ENCODE measurements around the gene SPSB1.

The SPSB1 gene

GRCh38 chr1:9302745-9303524 is 10.2 kb downstream of the SPSB1 start:
- no peak for DNase-seq

GRCh38 chr1:9303916-9304315 is 11.2 kb downstream of the SPSB1 start:
- no peak for DNase-seq

DNA sequence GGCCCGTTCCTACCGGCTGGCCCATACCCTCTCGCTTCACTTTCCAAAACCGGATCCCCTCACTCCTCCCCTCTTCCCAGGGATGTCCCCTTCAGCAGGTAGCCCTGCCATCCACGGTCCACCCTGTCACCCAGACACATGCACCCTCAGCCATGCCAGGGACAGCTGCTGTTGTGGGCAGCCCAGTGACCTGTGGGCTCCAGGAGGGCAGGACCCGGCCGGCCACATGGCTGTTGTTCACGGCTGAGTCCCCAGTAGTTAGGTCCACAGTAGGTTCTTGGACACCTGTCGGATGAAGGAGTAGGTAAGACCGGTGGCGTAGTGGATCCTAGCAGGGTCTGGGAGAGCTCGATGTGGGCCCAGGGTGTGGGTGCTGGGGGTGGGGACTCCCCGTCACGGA is 12.5 kb downstream of the SPSB1 start:
- DNase-seq, result no peak

GRCh38 chr1:9306006-9306405 is 13.3 kb downstream of the SPSB1 start:
- DNase-seq, result no peak

- DNase-seq, result no peak
Measured at GRCh38 chr1:9307303-9307702, 14.6 kb downstream of the SPSB1 start.

GRCh38 chr1:9308236-9308785 is 15.6 kb downstream of the SPSB1 start:
- no peak for DNase-seq

DNA sequence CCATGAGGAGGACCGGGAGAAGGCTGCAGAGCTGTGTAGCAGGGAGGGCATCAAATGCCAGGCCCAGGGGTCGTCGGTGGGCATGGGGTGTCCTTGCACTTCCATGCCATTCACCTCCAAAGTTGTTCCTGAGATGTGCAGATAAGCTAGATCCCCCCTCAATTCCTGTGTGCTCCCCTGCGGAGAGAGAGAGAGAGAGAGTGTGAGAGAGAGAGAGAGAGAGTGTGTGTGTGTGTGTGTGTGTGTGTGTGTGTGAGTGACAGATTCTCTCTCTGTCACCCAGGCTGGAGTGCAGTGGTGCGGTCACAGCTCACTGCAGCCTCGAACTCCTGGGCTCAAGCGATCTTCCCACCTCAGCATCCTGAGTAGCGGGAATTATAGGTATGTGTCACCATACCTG is 16.4 kb downstream of the SPSB1 start:
- no peak for DNase-seq

DNA sequence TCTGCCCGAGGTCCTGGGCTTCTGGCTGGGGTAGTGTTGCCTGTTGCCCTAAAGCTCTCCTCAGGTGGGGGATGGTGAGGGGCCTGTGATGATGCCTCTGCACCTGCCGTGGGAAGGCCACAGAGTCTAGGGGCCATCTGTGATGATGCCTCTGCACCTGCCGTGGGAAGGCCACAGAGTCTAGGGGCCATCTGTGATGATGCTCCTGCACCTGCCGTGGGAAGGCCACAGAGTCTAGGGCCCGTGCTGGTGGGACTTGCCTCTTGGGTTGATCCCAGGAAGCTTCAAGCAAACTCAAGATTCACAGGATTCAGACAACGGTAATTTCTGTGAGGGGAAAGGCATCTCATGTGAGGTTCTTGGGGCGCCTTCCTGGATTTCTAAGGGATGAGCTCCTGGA is 17.3 kb downstream of the SPSB1 start:
- no peak for DNase-seq

DNA sequence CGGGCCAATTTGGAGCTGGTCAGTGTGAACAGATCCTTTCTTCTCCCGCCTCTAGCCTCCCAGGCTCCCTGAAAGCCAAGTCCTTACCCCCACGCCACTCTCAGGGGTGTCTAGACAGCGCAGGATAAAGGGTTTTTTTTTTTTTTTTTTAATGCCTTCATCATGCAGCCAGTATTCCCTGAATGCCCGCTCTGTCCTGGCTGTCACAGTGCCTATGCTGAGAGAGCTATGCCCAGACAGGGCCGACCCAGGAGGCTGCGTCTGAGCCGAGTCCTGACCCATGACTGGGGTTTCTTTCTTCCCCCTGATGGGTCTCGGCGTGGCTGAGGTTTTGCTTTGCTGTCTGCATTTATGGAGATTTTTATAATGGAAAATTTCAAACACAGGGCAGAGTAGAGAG is 18.3 kb downstream of the SPSB1 start:
- no peak for DNase-seq

- DNase-seq, result no peak
Measured at GRCh38 chr1:9311479-9311878, 18.8 kb downstream of the SPSB1 start.

DNA sequence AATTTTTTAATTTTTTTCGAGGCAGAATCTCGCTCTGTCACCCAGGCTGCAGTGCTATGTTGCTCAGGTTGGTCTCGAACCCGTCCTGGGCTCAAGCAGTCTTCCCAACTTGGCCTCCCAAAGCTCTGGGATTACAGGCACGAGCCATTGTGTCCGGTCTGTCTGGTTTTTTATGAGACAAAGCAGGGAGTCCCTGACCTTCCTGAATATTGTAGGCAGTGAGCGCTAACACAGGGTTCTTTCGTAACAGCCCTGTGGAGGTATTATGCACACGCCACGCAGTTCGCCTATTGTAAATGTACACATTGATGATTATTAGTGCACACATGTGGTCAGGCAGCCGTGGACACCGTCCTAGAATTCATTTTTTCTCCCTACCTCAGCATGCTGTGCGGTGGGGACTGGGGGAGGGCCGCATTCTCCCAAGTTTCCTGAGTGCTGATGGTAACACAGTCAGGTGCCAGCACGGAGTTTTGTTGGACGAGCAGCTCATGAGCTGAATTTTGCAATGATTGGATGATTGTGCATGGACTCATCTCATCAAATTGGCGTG is 19.6 kb downstream of the SPSB1 start:
- no peak for DNase-seq

DNA sequence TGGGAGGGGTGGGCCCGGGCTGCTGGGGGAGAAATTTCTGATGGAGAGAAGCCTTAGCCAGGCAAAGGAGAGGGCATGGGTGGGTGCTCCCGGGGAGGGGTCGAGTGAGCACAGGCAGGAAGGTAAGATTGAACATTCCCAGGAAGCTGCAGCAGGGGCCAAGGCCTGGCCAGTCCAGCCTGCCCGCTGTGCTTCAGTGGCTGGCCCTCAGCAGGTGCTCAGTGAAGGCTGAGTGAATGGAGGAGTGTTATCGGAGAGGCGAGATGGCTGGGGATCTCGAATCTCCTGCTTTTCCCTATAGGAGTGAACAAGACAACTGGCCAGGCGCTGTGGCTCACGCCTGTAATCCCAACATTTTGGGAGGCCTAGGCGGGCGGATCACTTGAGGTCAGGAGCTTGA is 20.9 kb downstream of the SPSB1 start:
- no peak for DNase-seq

DNA sequence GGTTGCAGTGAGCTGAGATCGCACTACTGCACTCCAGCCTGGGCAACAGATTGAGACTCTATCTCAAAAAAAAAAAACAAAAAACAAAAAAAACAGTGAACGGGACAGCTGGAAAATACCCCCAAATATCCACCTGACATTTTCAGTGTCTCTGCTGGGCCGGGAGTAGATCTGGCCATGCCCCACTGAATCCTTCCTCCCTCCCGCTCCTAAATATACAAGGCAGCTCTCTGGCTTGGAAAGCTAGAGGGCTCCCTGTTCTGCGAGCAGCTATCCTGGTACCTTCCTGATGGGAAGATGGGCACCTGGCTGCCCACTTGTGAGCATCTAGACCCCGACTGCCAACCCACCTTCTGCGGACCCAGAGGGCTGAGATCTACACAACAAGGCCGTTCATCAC is 21.4 kb downstream of the SPSB1 start:
- DNase-seq, result no peak

- no peak for DNase-seq
Measured at GRCh38 chr1:9314711-9315379, 22.2 kb downstream of the SPSB1 start.

DNA sequence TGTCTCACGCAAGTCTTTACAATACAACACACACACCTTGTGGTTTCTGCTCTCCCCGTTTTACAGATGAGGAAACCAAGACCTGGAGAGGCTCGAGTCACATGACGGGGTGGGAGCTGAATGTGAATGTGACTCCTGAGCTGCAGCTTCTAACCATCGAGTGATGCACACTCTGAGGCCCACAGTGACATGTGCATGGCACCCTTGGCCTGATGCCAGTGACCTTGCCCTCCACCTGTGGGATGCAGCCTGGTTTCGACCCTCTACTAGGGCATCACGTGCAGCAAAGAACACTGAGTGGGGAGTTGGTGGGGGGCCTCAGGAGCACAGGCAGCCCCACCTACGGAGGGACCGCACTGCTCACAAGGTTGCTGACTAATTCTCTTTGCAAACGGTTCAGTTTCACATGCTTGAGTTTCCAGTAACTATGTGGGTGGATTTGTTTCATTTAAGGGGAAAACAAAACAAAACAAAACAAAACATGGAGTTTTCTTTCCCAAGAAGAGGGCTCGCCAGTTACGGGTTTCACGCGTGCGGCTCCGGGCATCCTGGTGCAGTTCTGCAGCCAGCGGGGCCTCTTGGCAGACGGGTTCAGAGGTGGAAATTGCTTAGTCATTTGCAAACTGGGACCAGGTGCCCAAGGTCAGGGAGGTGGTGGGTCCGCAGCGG is 22.9 kb downstream of the SPSB1 start:
- DNase-seq, result no peak

DNA sequence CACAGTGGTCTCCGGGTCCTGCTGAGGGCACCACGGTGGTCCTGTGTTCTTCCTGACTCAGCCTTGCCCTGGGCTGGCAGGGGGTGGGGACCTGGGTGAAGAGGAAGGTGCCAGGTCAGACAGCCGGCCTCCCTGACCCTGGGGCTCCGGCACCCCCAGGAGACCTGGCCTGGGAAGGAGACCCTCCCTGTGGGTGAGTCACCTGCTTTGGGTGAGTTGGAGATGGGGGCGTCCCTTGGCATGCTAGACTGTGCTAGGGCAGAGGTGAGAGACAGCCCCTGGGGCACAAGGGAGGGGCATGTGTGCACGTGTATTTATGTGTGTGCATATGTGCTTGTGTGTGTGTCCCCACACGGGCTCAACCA is 23.4 kb downstream of the SPSB1 start:
- no peak for DNase-seq

DNA sequence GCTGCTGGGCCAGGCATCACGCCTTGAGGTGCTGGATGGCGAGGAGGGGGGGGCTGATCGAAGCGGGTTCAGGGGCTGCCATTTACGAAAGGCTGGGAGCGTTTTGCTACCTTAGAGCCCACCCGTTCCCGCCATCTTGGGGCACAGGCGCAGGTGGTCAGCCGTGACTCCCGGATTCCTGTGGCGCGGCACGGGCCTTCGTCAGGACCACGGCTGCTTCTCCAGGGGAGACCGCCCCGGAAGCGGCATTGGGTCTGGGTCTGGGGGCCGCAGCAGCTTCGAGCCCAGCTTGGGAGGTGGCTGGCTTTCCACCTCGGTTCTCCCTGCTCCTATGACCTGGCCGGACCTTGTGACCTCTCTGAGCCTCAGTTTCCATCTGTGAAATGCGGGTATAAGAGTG is 23.8 kb downstream of the SPSB1 start:
- DNase-seq, result no peak

GRCh38 chr1:9317072-9317471 is 24.4 kb downstream of the SPSB1 start:
- DNase-seq, result no peak

- DNase-seq, result no peak
Measured at GRCh38 chr1:9317591-9318417, 25.1 kb downstream of the SPSB1 start.

GRCh38 chr1:9319208-9319788 is 26.6 kb downstream of the SPSB1 start:
- no peak for DNase-seq

DNA sequence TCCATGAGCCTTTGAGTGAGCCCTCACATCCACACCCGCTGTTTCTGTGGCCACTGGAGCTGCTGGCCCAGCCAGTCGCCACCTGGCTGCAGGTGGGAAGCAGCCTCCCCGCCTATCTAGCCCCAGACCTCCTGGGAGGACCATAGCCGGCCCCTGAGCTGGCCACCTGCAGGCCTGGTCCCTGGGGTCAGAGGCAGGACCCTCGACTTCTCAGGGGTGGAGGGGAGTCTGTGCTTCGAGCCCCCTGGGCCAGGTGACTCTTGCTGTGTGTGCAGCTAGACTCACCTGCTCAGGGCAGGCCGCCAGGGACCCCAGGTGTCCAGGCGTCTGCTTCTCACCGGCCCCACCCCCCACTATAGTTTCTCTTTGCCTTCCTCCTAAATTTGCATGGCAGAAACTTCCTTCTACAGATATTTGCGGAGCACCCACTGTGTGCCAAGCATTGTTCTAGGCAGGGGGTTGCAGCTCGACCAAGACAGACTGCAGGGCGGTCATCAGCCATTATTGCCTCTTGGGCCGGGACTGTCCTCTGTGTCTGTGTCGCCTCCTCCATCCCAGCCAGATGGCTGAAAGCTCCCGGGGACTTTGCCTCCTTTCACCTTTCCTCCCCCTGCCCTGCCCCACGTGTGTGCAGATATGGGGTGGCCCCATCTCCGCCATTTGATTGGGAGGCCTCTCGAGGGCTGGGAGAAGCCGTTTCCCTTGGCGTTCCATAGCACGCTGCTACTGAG is 27.3 kb downstream of the SPSB1 start:
- DNase-seq, result no peak
